Measurements from ENCODE around the gene EGLN1. TPM values are rescaled to one million over a fixed set of nuclear protein-coding genes. Genes with fewer than 3 reads are reported as not detected.

EGLN1 gene
- total and polyA plus RNA-seq, 10 donors: 5.6 to 44.0 (median 37.2) TPM

DNA sequence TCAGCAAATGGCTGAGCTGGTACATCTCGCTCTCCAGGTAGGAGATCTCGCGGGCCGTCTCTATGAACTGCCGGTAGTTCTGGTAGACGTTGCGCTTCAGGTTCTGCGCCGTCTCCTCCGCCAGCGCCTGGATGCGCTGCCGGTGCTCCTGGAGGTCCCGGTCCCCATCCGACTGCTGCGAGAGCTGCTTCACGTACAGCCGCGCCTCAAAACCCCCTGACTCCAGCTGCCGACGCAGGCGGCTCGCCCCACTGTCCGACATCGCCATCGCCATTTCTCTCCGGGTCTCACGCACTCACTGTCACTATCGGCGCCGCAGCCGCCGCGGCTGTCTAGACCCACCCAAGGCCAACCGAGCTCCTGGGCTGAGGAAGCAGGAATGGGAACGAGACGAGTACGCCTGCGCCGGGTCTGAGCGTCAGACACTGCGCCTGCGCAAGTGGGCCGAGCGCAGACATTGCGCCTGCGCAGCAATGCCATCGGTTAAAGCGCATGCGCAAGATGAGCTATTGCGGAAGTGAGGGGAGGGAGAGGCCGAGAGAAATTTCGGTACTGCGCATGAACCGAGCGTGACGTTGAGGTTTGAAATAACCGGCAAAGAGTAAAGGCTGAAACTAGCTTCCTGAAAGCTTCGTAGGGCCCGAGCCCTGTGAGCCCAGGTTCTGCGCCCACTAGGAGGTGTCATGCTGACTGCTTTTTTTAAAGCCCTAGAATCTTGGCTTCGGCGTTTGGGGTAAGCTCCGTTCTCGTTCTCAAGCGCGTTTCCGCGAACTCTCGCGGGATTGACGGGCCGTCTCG is 84.4 kb downstream of the EGLN1 start, which contains the start of gene EXOC8:
EXOC8 (minus strand) TSS at position 381 of the 798 bp plus-strand sequence; CDS start at position 274, 107 bp downstream.
- TF ChIP-seq POLR2AphosphoS5 (IDR thresholded peaks at IDR 0.05): peak; percentile 96 to 99 (median 98)
- TF ChIP-seq POLR2A (IDR thresholded peaks at IDR 0.05): peak in 2 of 3 donors; percentile 18 to 62
- TF ChIP-seq, protein P1, sequence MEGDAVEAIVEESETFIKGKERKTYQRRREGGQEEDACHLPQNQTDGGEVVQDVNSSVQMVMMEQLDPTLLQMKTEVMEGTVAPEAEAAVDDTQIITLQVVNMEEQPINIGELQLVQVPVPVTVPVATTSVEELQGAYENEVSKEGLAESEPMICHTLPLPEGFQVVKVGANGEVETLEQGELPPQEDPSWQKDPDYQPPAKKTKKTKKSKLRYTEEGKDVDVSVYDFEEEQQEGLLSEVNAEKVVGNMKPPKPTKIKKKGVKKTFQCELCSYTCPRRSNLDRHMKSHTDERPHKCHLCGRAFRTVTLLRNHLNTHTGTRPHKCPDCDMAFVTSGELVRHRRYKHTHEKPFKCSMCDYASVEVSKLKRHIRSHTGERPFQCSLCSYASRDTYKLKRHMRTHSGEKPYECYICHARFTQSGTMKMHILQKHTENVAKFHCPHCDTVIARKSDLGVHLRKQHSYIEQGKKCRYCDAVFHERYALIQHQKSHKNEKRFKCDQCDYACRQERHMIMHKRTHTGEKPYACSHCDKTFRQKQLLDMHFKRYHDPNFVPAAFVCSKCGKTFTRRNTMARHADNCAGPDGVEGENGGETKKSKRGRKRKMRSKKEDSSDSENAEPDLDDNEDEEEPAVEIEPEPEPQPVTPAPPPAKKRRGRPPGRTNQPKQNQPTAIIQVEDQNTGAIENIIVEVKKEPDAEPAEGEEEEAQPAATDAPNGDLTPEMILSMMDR (IDR thresholded peaks at IDR 0.05 in 8 of 11, conservative IDR thresholded peaks at IDR 0.05 in 3 of 11): peak in 4 of 11 experiments; percentile 22 to 51 (median 36)
- 0 to 1% (median 1%) methylated on average over 58 to 74 of the region's 74 CpGs for WGBS, 5 donors

DNA sequence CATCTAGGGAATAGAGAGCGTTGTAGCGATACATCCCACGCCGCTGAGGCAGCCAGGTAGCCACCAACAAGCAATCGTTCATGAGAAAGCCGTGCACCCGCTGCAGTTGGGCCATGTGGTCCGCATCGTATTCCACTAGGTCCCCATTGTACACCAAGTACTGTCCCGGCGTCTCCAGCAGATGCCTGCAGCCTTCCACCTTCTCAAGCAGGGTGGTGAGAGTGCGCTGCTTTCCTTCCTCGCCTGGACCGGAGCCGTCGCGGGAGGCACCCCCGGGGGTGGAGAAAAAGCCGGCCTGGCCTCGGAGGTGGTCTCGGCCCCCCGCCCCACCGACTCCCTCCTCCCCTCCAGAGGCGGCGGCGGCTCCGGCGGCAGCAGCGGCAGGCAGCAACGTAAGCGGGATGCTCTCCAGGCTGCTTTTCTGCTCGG is 85.0 kb downstream of the EGLN1 start:
- intact Hi-C loops (cut with DNase I; ENCODE audit: low total_unique reads): loop anchor here (10.0 kb wide), 1 partner anchor 92 kb away; the partner anchor contains the start of gene GNPAT
- Histone ChIP-seq H3K36me3 (peaks cover 0 to 46% (median 4%) of the 10 kb centered on the region in 6 donors), H3K27me3 (replicated peaks in 1 of 7) (no peaks in the 10 kb centered on the region), H3K4me3 (peak overlapping the region; percentile 84 to 95 (median 92)), H3K27ac (peak overlapping the region; percentile 92 to 98 (median 97)), H3K9me3 (no peaks in the 10 kb centered on the region), H3K4me1 (peaks cover 51 to 84% (median 71%) of the 10 kb centered on the region in 6 donors)
- peak; percentile 92 for DNase-seq
- TF ChIP-seq, protein P1 (IDR thresholded peaks at IDR 0.05 in 8 of 11, conservative IDR thresholded peaks at IDR 0.05 in 3 of 11): no peak
- no peak for TF ChIP-seq POLR2AphosphoS5 (IDR thresholded peaks at IDR 0.05)
- no peak for TF ChIP-seq POLR2A (IDR thresholded peaks at IDR 0.05)
- WGBS, 5 donors: 1 to 7% (median 3%) methylated on average over 11 to 32 of the region's 32 CpGs

More for the DNA sequence above, 84.4 kb downstream of the EGLN1 start, which contains the start of gene EXOC8:
- Histone ChIP-seq H3K9me3 (no peaks in the 10 kb centered on the region), H3K4me1 (peaks cover 51 to 82% (median 65%) of the 10 kb centered on the region in 6 donors), H3K36me3 (peaks cover 0 to 47% (median 6%) of the 10 kb centered on the region in 6 donors), H3K27ac (peak within 1 kb of the TSS; percentile 92 to 98 (median 97)), H3K4me3 (peak within 1 kb of the TSS; percentile 84 to 95 (median 92)), H3K27me3 (replicated peaks in 1 of 7) (no peaks in the 10 kb centered on the region)
- intact Hi-C loops (cut with DNase I; ENCODE audit: low total_unique reads): loop anchor here (10.0 kb wide), 1 partner anchor 93 kb away; the partner anchor contains the start of gene GNPAT
- DNase-seq: peak; percentile 98

DNA sequence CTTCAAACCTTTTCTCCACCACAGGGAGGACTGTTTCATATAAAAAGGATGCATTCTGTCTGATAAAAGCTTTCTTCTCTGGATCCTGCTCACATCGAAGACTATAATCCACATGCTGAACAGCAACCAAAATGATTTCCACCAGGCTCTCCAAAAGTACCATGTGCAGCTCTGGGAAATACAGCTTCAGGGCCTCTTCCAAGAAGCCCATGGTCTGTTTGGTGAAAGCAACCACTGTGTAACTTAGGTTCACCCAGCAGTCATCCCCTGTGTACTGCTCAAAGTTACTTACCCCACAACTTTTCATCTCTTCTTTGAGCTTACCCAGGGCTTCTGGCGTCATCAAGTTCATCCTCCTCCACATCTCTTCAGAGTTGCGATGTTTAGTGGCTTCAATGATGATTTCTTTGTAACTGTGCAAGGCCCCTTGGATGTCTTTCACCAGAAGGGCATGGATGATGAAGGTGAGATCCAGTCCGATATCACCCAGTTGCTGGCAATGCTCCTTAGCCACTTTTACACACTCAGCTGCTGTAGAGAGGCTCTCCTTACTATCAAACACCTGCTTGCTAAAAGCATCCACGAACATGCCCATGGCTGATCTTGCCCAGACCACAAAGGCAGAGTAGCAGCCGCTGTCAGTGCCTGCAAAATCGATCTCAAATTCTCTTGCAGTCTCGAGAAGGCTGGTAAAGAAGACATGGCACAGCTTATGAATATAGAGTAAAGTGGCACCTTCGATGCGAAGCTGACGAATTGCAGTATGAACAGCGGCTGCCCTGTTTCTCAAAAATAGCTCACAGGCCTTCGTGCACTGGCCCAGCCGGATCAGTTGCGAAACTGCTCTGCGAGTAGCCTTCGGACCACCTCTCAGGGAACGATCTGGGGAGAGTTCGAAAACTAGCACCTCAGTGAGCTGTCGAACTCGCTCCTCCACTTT is 86.2 kb downstream of the EGLN1 start:
- TF ChIP-seq POLR2A (IDR thresholded peaks at IDR 0.05) (no peak), POLR2AphosphoS5 (IDR thresholded peaks at IDR 0.05) (no peak)
- TF ChIP-seq, protein P1 (IDR thresholded peaks at IDR 0.05 in 8 of 11, conservative IDR thresholded peaks at IDR 0.05 in 3 of 11): no peak
- H3K27ac ChIP-seq: peak overlapping the region in 3 of 8 donors; percentile 97 to 98 (median 97)
- 72 to 83% (median 74%) methylated on average over 21 of the region's 21 CpGs for WGBS, 5 donors
- no peaks in the 10 kb centered on the region for H3K27me3 ChIP-seq (replicated peaks in 1 of 7)
- peaks cover 0 to 45% (median 6%) of the 10 kb centered on the region in 6 donors for H3K36me3 ChIP-seq
- no peak for DNase-seq
- peak overlapping the region; percentile 84 to 95 (median 92) for H3K4me3 ChIP-seq
- no peaks in the 10 kb centered on the region for H3K9me3 ChIP-seq
- peaks cover 51 to 86% (median 71%) of the 10 kb centered on the region in 6 donors for H3K4me1 ChIP-seq
- intact Hi-C loops (cut with DNase I; ENCODE audit: low total_unique reads): loop anchor here (10.0 kb wide), 1 partner anchor 91 kb away; the partner anchor contains the start of gene GNPAT

Data from spleen (tissue), 11 donors.